H9 (cell line): ENCODE measurements around the gene ID4. TPM values are rescaled to one million over a fixed set of nuclear protein-coding genes. Genes with fewer than 3 reads are reported as not detected.

Source experiments
- DNase-seq: peaks from one replicate; pipeline ENCODE4 v3.0.0-alpha.2; 2017
- H2AFZ ChIP-seq: one replicate; pipeline ENCODE4 v1.6.1; 2013; ENCODE audit warnings: mild to moderate bottlenecking, low read length, control low read depth, moderate library complexity
- H2AK5ac ChIP-seq: 2 replicates; pipeline ENCODE4 v1.6.1; 2013; ENCODE audit warnings: low read length, control low read depth, mixed read lengths; ENCODE audit not compliant: insufficient read length
- H2BK120ac ChIP-seq: one replicate; pipeline ENCODE4 v1.6.1; 2013; ENCODE audit warnings: low read depth, mild to moderate bottlenecking, low read length, control low read depth, inconsistent platforms; ENCODE audit not compliant: poor library complexity, severe bottlenecking
- H2BK12ac ChIP-seq: 2 replicates; pipeline ENCODE4 v1.6.1; 2013; ENCODE audit warnings: low read length, control low read depth, mixed read lengths, low read depth; ENCODE audit not compliant: insufficient read length
- H2BK15ac ChIP-seq: 2 replicates; pipeline ENCODE4 v1.6.1; 2013; ENCODE audit warnings: low read depth, low read length, control low read depth
- H2BK20ac ChIP-seq: one replicate; pipeline ENCODE4 v1.6.1; 2013; ENCODE audit warnings: low read depth, mild to moderate bottlenecking, low read length, control low read depth, inconsistent platforms; ENCODE audit not compliant: poor library complexity, severe bottlenecking
- H2BK5ac ChIP-seq: 2 replicates; pipeline ENCODE4 v1.6.1; 2013; ENCODE audit warnings: low read length, control low read depth, mixed read lengths; ENCODE audit not compliant: insufficient read length
- H3K14ac ChIP-seq: 2 replicates; pipeline ENCODE4 v1.6.1; 2013; ENCODE audit warnings: low read length, control low read depth; ENCODE audit not compliant: insufficient read depth
- H3K18ac ChIP-seq: 2 replicates; pipeline ENCODE4 v1.6.1; 2013; ENCODE audit warnings: low read depth, mild to moderate bottlenecking, mixed read lengths, low read length, control low read depth; ENCODE audit not compliant: insufficient read length
- H3K23ac ChIP-seq: 2 replicates; pipeline ENCODE4 v1.6.1; 2013; ENCODE audit warnings: low read length, control low read depth, mixed read lengths, low read depth; ENCODE audit not compliant: insufficient read length
- H3K23me2 ChIP-seq: 2 replicates; pipeline ENCODE4 v1.6.1; 2013; ENCODE audit warnings: low read depth, mild to moderate bottlenecking, mixed read lengths, low read length, control low read depth; ENCODE audit not compliant: insufficient read length, poor library complexity, severe bottlenecking
- H3K27ac ChIP-seq: 2 replicates; pipeline ENCODE4 v1.5.1; 2013; ENCODE audit warnings: low read length, control low read depth, mixed read lengths, low read depth; ENCODE audit not compliant: insufficient read length
- H3K27me3 ChIP-seq: 2 replicates; pipeline ENCODE4 v1.6.1; 2013; ENCODE audit warnings: low read length, control low read depth, inconsistent platforms; ENCODE audit not compliant: insufficient read depth
- H3K4ac ChIP-seq: 2 replicates; pipeline ENCODE4 v1.6.1; 2013; ENCODE audit warnings: low read depth, mild to moderate bottlenecking, control low read depth, inconsistent platforms, low read length, moderate library complexity
- H3K4me1 ChIP-seq: 2 replicates; pipeline ENCODE4 v1.6.1; 2013; ENCODE audit warnings: low read length, control low read depth, inconsistent platforms; ENCODE audit not compliant: insufficient read depth
- H3K4me2 ChIP-seq: 2 replicates; pipeline ENCODE4 v1.6.1; 2013; ENCODE audit warnings: low read length, control low read depth, mixed read lengths; ENCODE audit not compliant: insufficient read length, insufficient read depth
- H3K56ac ChIP-seq: 2 replicates; pipeline ENCODE4 v1.6.1; 2013; ENCODE audit warnings: low read depth, mild to moderate bottlenecking, mixed read lengths, low read length, control low read depth; ENCODE audit not compliant: insufficient read length
- H3K79me1 ChIP-seq: 2 replicates; pipeline ENCODE4 v1.6.1; 2013; ENCODE audit warnings: low read depth, mild to moderate bottlenecking, moderate library complexity, low read length, control low read depth, inconsistent platforms; ENCODE audit not compliant: insufficient read depth, poor library complexity, severe bottlenecking
- H3K79me2 ChIP-seq: 2 replicates; pipeline ENCODE4 v1.6.1; 2013; ENCODE audit warnings: low read length, control low read depth, inconsistent platforms; ENCODE audit not compliant: insufficient read depth
- H3K9ac ChIP-seq: 2 replicates; pipeline ENCODE4 v1.6.1; 2013; ENCODE audit warnings: low read length, control low read depth, mixed read lengths; ENCODE audit not compliant: insufficient read length; ENCODE audit errors: extremely low read depth
- H3K9me3 ChIP-seq: one replicate; pipeline ENCODE4 v1.6.1; 2013; ENCODE audit warnings: low read depth, low read length, inconsistent platforms; ENCODE audit not compliant: control insufficient read depth
- H3T11ph ChIP-seq: one replicate; pipeline ENCODE4 v1.6.1; 2013; ENCODE audit warnings: mild to moderate bottlenecking, low read length, control low read depth, inconsistent platforms
- H4K20me1 ChIP-seq: one replicate; pipeline ENCODE4 v1.6.1; 2013; ENCODE audit not compliant: control insufficient read depth, insufficient read length, insufficient read depth
- H4K5ac ChIP-seq: 2 replicates; pipeline ENCODE4 v1.6.1; 2013; ENCODE audit warnings: low read depth, mild to moderate bottlenecking, mixed read lengths, low read length, control low read depth; ENCODE audit not compliant: insufficient read length
- H4K8ac ChIP-seq: replicated peaks from 2 replicates; pipeline ENCODE4 v1.6.1; 2013; ENCODE audit warnings: low read length, control low read depth, mixed read lengths, low read depth; ENCODE audit not compliant: insufficient read length
- H4K91ac ChIP-seq: 2 replicates; pipeline ENCODE4 v1.6.1; 2013; ENCODE audit warnings: low read depth, mild to moderate bottlenecking, moderate library complexity, mixed read lengths, low read length, control low read depth; ENCODE audit not compliant: insufficient read length
- H3K27ac Mint-ChIP-seq, 3 experiments: 2 replicates in 2 of 3; 3 replicates in 1 of 3; pipeline ENCODE4 v1.8.0; 2020 to 2021; ENCODE audit warnings: mixed read lengths in 3 of 3, mild to moderate bottlenecking in 1 of 3, moderate library complexity in 1 of 3
- H3K27me3 Mint-ChIP-seq: 2 replicates; pipeline ENCODE4 v1.8.0; 2021; ENCODE audit warnings: low read depth, mild to moderate bottlenecking, moderate library complexity, mixed read lengths
- H3K36me3 Mint-ChIP-seq, 3 experiments: 2 replicates in 2 of 3; 3 replicates in 1 of 3; pipeline ENCODE4 v1.8.0; 2020 to 2021; ENCODE audit warnings: low read depth in 3 of 3, mixed read lengths in 3 of 3; ENCODE audit not compliant: insufficient read depth in 1 of 3
- H3K4me1 Mint-ChIP-seq, 2 experiments: 2 replicates each; pipeline ENCODE4 v1.8.0; 2020; ENCODE audit warnings: mixed read lengths in 2 of 2
- H3K4me3 Mint-ChIP-seq, 2 experiments: 2 replicates in 1 of 2; 3 replicates in 1 of 2; pipeline ENCODE4 v1.8.0; 2020 to 2021; ENCODE audit warnings: mild to moderate bottlenecking in 2 of 2, mixed read lengths in 2 of 2, moderate library complexity in 1 of 2
- H3K9me3 Mint-ChIP-seq, 2 experiments: 2 replicates in 1 of 2; 3 replicates in 1 of 2; pipeline ENCODE4 v1.8.0; 2020; ENCODE audit warnings: mild to moderate bottlenecking in 2 of 2, mixed read lengths in 2 of 2, moderate library complexity in 1 of 2
- CTCF ChIP-seq: fragments of 200-600 bp; sonication (generic); conservative IDR thresholded peaks from 3 replicates; pipeline ENCODE4 v1.8.0; 2021; ENCODE audit warnings: antibody characterized with exemption, mild to moderate bottlenecking
- WGBS: extraction: QIAGEN DNeasy Blood & Tissue Kit; methylation state at CpG from one replicate; pipeline ENCODE4 v1.1.7; 2013; ENCODE audit warnings: missing lambda C conversion rate, low lambda C conversion rate, mixed read lengths; ENCODE audit not compliant: insufficient read length; ENCODE audit errors: extremely low coverage; 5-methylcytosine and 5-hydroxymethylcytosine counted together
- total RNA-seq: library from RNA; stranded (reverse); gene quantifications from 2 replicates; pipeline ENCODE4 v1.2.1, GENCODE V29; 2021

Gene ID4
- total RNA-seq, 1 experiment from 2014 or later, result 14.0 TPM

GRCh38 chr6:19848465-19849029 is 11.4 kb downstream of the ID4 start:
- H3K36me3 Mint-ChIP-seq, result no peaks in the 10 kb centered on the region
- H3K4me3 Mint-ChIP-seq, result no peak overlapping the region
- Histone ChIP-seq H3K27me3 (no peaks in the 10 kb centered on the region), H2BK5ac (no peak overlapping the region), H3K18ac (no peak overlapping the region), H3K14ac (no peak overlapping the region), H3K27ac (no peak overlapping the region), H3K9me3 (no peaks in the 10 kb centered on the region), H3K4me1 (peaks cover 4% of the 10 kb centered on the region; the same call in 1 of the 2 replicates), H4K20me1 (no peaks in the 10 kb centered on the region), H2BK120ac (no peak overlapping the region), H3K9ac (no peak overlapping the region), H2BK15ac (no peak overlapping the region), H3K23me2 (no peaks in the 10 kb centered on the region), H3K4me2 (no peak overlapping the region), H4K5ac (no peak overlapping the region), H3K4ac (no peak overlapping the region), H3K79me2 (no peaks in the 10 kb centered on the region), H3K79me1 (no peaks in the 10 kb centered on the region), H2BK20ac (no peak overlapping the region), H2AFZ (no peak overlapping the region), H2BK12ac (no peak overlapping the region), H3T11ph (no peak overlapping the region), H3K23ac (no peak overlapping the region), H4K91ac (no peak overlapping the region), H4K8ac (no peak overlapping the region), H2AK5ac (no peak overlapping the region), H3K56ac (no peak overlapping the region)
- H3K9me3 Mint-ChIP-seq, result no peaks in the 10 kb centered on the region
- H3K4me1 Mint-ChIP-seq, result peaks cover 18 to 22% of the 10 kb centered on the region in 2 experiments
- no peak for TF ChIP-seq CTCF
- no peaks in the 10 kb centered on the region for H3K27me3 Mint-ChIP-seq
- H3K27ac Mint-ChIP-seq, result no peak overlapping the region
- no peak for DNase-seq
- no CpG with 5 or more reads among the region's 2 CpGs for WGBS
